Superior temporal gyrus (tissue), 1 donor: ENCODE data around the gene VWF.

Experiments used
- DNase-seq: peaks from one replicate; pipeline ENCODE4 v3.0.0-alpha.2; 2016; ENCODE audit errors: extremely low spot score

The VWF gene

GRCh38 chr12:5948696-5949095 lies 175.8 kb downstream of the VWF start:
- no peak for DNase-seq

GRCh38 chr12:5947006-5947405 lies 177.5 kb downstream of the VWF start:
- DNase-seq = no peak

GRCh38 chr12:5946388-5946787 lies 178.1 kb downstream of the VWF start:
- no peak for DNase-seq

- DNase-seq = no peak
Observed at GRCh38 chr12:5945071-5946008, 179.1 kb downstream of the VWF start, which contains the start of gene ANO2. Gene ANO2, minus strand, starts transcription at chr12:5945259. Its CDS starts 42 bp downstream, at chr12:5945217.

- no peak for DNase-seq
Observed at GRCh38 chr12:5944688-5945070, 179.8 kb downstream of the VWF start.

GRCh38 chr12:5944053-5944452 lies 180.4 kb downstream of the VWF start:
- no peak for DNase-seq

- DNase-seq = no peak
Observed at GRCh38 chr12:5941907-5942306, 182.6 kb downstream of the VWF start.

- no peak for DNase-seq
Observed at GRCh38 chr12:5927732-5928516, 196.5 kb downstream of the VWF start.

GRCh38 chr12:5925646-5926045 lies 198.8 kb downstream of the VWF start:
- no peak for DNase-seq

GRCh38 chr12:5924342-5924741 lies 200.1 kb downstream of the VWF start:
- DNase-seq = no peak

- peak; percentile 9 for DNase-seq
Observed at GRCh38 chr12:5923751-5924150, 200.7 kb downstream of the VWF start.

- no peak for DNase-seq
Observed at GRCh38 chr12:5923043-5923605, 201.3 kb downstream of the VWF start.

GRCh38 chr12:5921966-5922899 lies 202.2 kb downstream of the VWF start:
- no peak for DNase-seq

GRCh38 chr12:5921027-5921909 lies 203.2 kb downstream of the VWF start:
- DNase-seq = no peak

GRCh38 chr12:5916785-5917290 lies 207.6 kb downstream of the VWF start:
- DNase-seq = no peak

- no peak for DNase-seq
Observed at GRCh38 chr12:5915511-5915910, 209.0 kb downstream of the VWF start.

GRCh38 chr12:5914387-5915149 lies 209.9 kb downstream of the VWF start:
- no peak for DNase-seq

- DNase-seq = no peak
Observed at GRCh38 chr12:5913387-5913786, 211.1 kb downstream of the VWF start.
